GM19351 (cell line): ENCODE measurements around the gene GABBR1.

ENCODE experiments used
- ATAC-seq: cut with Tn5 transposase; IDR thresholded peaks from one replicate; pipeline ENCODE4 v1.9.1; 2021; ENCODE audit warnings: mild to moderate bottlenecking, moderate library complexity; ENCODE audit not compliant: unreplicated experiment

The GABBR1 gene

DNA sequence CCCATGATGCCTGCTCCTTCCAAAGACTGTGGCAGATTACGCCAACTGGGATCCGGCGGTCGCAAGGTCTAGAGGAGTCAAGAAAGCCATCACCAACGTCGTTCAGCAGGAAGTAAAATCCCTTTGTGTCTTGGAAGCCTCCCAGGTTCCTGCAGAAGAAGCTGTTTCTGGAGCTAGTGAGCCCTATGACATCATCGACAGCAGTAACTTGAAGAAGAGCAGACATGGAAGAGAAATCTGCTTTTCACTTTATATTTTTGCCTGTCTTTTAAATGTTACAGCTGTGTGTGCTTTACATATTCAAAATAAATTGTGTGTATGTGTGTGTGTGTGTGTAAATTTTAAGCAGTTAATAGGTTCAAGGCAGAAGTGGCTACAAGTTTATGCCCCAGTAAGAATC lies 55.4 kb downstream of the GABBR1 start:
- no peak for ATAC-seq

DNA sequence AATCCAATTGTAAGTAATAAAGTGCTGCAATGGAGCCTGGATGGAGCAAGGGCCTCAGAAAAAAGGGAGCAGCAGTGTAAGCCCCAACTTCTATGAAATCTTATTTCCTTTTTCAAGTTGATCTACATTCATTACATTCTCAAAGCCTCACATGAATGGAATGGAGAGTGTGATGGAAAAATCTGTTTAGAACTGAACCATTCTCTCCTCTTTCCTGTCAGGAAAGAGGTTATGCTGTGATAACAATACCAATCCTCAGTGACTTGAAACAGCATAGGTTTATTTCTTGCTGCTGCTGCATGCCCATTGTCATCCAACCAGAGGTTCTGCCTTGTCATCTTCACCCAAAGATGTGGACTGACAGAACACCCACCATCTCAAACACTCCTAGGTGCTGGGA lies 56.9 kb downstream of the GABBR1 start:
- ATAC-seq: no peak

DNA sequence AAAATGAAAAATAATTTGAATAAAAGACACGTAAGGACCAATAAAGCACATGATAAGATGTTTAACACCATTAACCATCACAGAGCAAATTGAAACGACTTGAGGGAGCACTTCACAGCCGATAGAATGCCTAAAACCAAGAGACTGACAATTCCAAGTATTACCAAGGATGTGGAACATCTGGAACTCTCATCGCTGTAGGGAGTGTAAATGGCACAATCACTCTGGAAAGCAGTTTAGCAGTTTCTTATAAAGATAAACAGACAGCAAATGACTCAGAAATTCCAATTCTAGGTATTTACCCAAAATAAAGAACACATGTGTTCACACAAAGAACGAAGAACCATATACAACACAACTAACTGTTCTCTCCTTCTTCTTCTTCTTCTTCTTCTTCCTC lies 65.0 kb downstream of the GABBR1 start:
- ATAC-seq: no peak

DNA sequence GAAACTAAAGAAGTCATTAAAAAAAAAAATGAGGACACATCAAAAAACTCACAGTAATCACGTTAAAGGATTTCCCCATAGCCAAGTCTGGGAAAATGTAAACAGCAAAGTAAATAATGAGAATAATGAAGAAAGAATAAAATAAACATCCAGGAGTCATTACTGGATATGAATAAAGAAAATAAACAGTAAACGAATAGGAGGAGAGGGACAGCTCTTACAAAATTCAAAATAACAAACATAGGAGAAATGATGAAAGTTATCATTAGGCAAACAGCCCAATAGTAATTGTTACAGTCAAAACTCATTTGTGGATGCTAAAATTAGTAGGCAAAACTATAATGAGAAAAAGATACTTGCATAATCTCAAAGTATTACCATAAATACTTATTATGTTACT lies 65.4 kb downstream of the GABBR1 start:
- ATAC-seq: no peak

DNA sequence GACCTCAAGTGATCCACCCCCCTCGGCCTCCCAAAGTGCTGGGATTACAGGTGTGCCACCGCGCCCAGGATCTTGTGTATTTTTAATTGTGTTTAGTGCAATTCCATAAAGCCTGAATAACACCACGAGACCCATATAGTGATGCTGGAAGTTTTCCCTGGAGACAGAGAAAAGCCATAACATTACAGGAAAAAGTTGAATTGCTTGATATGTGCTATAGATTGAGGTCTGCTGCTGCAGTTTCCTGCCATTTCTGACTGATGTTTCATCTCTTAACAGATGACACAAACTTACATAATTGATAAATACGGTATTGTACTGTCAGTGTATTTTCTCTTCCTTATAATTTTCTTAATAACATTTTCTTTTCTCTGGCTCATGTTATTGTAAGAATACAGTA lies 66.1 kb downstream of the GABBR1 start:
- ATAC-seq: no peak

DNA sequence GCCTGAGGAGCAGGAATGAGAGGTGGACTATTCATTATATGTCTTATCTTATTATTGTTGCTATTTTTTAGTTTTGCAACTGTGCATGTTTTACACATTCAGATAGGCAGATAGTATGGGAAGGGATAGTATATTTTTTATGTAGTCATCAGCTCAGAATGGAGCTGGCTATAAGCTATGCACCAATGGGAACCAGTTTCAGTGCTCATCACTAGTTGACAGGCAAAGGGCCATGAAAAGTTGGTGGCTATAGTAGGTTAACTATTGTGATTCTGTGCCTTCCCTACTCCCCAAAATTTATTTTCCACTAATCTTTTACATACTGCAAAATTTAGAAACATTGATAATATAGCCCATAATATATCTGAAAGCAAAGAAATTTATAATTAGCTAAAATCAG lies 68.1 kb downstream of the GABBR1 start:
- no peak for ATAC-seq

DNA sequence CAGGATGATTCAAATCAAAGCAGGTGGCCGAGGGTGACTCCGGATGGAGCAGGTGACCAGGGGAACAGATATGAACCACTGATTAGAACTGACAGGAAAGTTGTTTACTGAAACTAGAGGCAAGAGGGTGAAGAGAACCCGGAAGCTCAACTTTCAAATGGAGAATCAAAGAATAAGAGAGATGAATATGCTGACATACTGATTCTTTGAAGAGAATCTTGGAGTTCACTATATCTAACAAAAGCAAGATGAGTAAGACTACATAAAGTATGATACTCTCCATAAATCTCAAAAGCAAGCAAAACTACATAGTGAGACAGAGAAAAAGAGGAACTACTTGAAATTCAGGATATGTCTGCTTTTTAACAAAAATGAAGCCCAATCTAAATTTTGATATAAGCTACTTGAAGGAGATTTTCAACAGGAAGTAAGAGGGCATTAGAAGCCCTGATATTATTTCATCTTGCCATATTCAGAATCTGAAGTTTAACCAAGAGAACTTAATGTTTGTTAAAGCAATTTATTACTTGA lies 69.5 kb downstream of the GABBR1 start:
- no peak for ATAC-seq

DNA sequence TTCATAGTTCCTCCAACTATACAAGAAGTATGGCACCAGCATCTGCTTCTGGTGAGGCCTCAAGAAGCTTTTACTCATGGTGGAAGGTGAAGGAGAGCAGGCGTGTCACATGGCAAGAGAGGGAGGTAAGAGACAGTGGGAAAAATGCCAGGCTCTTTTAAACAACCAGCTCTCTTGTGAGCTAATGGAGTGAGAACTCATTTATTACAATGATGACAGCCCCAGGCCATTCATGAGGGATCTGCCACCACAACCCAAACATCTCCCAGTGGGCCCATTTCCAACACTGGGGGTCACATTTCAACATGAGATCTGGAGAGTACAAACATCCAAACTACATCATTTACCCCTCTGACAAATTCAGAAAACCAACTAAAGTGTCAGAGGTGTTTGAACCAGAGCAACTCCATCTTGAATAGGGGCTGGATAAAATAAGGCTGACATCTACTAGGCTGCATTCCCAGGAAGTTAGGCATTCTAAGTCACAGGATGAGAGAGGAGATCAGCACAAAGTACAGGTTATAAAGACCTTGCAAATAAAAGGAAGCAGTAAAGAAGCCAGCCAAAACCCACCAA lies 71.3 kb downstream of the GABBR1 start:
- ATAC-seq: no peak

DNA sequence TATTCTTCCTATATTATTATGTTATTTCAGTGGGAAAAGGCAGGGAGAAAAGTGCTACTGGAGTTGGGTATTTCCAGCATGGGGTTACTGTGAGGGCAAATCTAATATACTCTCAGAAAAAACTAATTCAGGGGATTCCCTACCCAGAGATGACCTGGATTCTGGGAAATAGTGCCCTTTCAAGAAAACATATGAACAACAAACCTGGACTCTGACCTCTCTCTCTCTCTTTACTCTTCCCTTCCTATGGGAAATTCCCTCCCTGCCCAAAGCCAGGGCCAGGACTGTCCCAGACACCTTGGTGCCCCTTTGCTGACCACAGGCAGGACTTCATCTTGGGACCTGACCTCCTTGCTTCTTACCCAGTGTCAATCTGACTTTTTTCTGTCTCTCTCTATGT lies 71.9 kb downstream of the GABBR1 start:
- no peak for ATAC-seq

DNA sequence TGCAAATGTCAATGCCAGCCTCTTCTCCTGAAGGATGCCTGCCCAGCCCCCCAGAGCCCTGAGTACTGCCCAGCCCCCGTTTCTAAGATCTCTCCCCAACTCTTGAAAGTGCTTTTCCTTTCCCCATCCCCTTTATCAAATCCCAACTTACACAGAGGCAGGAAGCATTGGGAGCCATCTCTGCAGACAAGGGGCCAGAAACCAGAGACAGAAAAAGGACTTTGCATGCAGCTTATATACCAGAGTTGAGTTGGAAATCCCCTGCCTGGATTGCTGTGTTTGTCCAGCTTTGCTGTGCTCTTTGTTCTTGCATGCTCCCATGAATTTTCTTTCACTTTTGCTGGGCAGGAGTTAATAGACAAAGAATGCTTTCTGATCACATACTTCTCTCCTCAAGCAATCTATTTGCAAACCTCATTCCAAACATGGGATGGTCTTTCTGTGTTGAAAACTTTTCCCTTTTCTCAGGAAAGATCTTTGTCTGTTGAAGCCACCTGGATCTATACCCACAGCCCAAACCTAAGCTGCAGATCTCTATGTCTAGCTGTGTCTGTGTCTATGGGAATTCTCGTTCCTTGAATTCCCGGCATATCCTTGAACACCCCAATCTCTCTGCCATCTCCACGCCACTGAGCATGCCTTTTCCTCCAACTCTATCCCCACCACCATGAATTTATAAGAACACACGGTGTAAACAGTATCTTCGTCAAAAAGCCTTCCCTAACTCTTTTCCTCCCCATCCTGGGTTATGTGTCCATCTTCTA lies 73.3 kb downstream of the GABBR1 start, which contains the start of gene UBD:
Gene UBD (minus strand): TSS at position 209 of the 764 bp plus-strand sequence. CDS start 31 bp downstream, at position 178.
- no peak for ATAC-seq

DNA sequence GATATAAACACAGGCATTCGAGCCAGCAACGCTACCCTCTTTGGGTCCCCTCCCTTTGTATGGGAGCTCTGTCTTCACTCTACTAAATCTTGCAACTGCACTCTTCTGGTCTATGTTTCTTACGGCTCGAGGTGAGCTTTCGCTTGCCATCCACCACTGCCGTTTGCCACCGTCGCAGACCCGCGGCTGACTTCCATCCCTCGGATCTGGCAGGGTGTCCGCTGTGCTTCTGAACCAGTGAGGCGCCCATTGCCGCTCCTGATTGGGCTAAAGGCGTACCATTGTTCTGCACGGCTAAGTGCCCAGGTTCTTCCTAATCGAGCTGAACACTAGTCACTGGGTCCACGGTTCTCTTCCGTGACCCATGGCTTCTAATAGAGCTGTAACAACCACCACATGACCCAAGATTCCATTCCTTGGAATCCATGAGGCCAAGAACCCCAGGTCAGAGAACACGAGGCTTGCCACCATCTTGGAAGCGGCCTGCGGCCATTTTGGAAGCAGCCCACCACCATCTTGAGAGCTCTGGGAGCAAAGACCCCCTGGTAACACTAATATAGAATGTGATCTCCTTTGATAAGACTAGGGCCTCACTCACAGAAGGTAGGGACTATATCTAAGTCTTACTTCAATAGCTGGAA lies 74.4 kb downstream of the GABBR1 start:
- ATAC-seq: no peak

DNA sequence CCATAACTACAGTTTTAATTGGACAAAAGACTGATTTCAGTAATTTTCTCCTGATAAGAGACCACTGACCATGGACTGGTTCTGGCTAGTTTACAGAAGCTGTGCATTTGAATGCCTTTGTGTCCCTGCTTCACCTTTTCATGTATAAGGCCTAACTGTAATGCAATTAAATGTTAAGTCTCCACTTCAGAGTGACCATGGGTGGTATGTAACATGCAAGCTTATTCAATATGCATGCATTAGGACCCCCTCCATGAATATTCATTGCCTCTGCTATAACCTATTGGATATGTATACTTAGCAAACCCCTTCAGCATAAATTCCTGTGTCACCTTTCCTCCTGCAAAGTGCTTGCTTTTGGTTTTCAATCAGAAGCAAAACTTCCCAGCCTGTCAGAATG lies 75.7 kb downstream of the GABBR1 start:
- ATAC-seq: no peak

DNA sequence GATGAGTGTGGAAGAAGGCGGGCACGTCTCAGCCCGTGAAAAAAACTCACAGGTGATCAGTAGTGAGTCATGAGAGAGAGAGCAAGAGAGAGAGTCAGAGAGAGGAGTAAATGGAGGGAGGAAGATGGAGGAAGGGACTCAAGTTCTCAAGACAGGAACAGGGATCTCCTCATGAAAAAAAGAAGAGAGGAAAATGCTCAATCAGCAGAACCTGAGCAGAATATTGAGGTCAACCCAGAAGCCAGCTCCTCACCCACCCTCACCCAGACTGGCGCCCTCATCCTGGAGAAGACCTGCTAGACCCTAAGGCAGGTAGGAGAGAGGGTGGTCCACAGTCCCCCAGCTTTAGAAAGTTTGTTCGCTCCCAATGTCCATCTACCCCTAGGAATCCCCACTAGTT lies 78.2 kb downstream of the GABBR1 start:
- ATAC-seq: no peak

DNA sequence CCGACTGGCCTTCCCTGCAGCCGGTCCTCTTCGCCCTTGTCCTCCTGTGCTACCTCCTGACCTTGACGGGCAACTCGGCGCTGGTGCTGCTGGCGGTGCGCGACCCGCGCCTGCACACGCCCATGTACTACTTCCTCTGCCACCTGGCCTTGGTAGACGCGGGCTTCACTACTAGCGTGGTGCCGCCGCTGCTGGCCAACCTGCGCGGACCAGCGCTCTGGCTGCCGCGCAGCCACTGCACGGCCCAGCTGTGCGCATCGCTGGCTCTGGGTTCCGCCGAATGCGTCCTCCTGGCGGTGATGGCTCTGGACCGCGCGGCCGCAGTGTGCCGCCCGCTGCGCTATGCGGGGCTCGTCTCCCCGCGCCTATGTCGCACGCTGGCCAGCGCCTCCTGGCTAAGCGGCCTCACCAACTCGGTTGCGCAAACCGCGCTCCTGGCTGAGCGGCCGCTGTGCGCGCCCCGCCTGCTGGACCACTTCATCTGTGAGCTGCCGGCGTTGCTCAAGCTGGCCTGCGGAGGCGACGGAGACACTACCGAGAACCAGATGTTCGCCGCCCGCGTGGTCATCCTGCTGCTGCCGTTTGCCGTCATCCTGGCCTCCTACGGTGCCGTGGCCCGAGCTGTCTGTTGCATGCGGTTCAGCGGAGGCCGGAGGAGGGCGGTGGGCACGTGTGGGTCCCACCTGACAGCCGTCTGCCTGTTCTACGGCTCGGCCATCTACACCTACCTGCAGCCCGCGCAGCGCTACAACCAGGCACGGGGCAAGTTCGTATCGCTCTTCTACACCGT lies 79.5 kb downstream of the GABBR1 start:
- no peak for ATAC-seq

DNA sequence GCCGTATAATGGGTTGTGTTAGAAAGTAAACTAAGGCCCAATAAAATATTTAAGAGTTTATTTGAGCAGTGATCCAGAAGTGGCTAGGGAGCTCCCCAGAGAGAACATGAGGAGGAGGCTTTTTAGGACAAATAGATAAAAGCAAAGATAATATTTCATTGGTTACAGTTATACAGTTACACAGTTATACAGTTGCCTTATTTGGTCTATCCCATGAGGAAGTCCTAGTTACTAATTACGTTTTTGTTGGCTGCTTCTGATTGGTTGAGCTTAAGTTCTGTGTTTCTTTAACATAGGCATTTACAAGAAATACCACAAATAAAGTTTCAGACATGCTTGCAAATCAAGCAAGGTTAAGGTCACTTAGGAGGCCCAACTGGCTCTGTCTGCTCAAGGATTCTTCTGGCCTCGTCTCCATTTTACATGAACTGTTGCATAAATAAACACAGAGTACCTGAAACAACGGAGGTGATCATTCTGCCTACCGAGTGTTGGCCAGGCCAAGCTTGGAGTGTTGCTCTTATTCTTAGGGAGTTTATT lies 80.4 kb downstream of the GABBR1 start:
- peak; percentile 84 for ATAC-seq

DNA sequence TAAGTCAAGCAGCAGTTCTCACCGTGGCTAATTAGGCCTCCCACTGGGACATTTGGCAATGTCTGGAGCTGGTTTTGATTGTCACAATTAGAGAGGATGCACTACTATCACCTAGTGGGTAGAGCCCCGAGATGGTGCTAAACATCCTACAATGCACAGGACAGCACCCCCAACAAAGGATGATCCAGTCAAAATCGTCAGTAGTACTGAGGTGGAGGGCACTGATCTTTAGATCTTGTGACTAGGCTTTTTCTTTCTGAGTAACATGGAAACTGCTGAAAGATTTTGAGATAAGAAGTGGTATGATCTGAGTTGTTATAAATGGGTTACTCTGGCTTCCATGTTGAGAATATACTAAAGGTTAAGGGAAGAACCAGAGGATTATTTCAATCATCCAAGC lies 85.4 kb downstream of the GABBR1 start:
- no peak for ATAC-seq

DNA sequence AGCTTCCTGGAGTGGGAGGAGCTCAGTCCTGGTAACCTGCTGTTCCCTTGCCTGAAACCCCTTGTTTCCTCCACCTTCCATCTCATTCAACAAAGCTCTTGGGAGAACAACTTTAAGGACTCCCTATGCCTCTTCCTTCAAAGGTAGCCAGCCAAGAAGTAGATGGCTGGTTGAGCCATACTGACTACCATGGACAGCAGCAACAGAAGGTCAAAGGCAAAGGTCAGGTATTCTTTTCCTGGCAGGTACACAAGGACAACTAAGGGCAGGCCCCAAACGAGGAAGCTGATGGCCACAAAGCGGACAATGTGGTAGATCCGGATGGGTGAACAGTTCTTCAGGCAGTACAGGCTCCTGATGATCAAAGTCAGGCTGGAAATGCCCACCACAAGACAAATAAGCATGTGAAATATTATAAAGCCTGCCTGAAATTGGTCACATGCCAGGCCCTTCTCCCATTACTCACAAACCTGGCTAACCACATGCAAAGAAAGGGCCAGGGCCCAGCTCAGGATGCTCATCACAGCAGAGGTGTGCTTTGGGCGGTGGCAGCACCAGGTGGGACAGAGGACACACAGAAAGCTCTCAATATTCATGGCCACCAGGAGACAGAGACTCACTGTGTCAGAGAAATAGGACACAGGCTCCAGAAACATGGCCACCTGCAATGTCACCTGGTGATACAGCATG lies 95.1 kb downstream of the GABBR1 start:
- no peak for ATAC-seq

DNA sequence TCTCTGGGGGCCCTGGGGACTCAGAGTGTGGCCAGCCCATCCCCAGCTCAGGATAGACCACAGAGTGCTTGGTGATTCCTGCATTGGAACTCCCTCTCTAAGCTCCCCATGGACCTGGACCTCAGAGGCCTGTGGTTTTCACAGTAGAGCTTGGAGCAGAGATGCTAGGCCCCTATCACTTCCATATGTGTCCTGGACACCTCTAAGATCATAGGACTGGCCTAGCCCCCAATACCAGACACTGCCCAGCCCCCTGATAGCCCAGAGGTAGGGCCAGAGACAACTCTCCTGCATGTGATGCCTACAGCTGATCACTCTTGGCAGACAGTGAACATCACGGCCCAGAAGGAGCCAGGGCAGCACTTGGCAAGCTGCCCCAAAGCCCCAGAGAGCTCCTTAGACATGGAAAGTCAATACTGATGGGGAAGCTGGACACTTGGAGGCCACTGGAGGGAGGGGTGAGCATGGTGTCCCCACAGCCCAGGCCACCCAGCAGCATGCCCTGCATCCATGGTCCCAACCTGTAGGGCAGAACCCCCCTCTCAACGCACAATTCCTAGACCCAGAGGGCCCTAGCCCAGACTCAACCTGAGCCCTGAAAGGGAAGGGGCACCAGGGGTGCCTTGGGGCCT lies 100.5 kb downstream of the GABBR1 start:
- no peak for ATAC-seq

DNA sequence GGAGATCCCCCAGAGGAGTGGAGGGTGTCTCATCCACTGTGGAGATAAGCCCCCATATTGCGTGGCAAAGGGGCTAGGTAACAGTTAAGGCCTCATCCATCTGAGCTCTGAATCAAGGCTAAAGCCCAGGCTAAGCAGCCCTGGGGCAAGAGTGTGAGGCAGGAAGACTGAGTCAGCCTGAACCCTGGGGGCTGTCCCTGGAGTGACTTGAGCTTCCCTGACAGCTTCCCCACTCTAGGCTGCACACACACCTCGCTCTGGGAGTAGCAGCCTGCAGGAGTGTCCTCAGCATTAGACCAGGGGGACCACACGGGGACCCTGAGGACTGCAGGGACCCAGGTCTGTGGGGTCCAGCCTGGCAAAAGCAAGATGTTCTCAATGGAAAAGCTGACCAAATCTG lies 101.3 kb downstream of the GABBR1 start:
- ATAC-seq: no peak
